GM12892 (cell line): Measurements from ENCODE around the gene IGSF5.

Experiments used
- DNase-seq: peaks from one replicate; pipeline ENCODE4 v3.0.0; 2011; ENCODE audit not compliant: insufficient read length
- FAIRE-seq: peaks from 2 replicates; lab custom pipeline; 2011; peaks lifted over from hg19 to GRCh38; lab: Jason Lieb, UNC
- POLR2A ChIP-seq: IDR thresholded peaks from 2 replicates; pipeline ENCODE4 v1.6.1; 2011; ENCODE audit warnings: low read depth, low read length, control low read depth
- POLR2AphosphoS5 ChIP-seq: IDR thresholded peaks from 2 replicates; pipeline ENCODE4 v1.6.1; 2011; ENCODE audit warnings: low read depth, low read length, control low read depth
- TAF1 ChIP-seq: IDR thresholded peaks from 2 replicates; pipeline ENCODE4 v1.6.1; 2011; ENCODE audit warnings: low read depth, mild to moderate bottlenecking, control low read depth, low read length, borderline replicate concordance

IGSF5 gene

GRCh38 chr21:39804240-39804639 lies 59.3 kb downstream of the IGSF5 start:
- TF ChIP-seq POLR2A, result no peak
- TF ChIP-seq TAF1, result no peak
- TF ChIP-seq POLR2AphosphoS5, result no peak
- no peak for FAIRE-seq

GRCh38 chr21:39805983-39806382 lies 61.0 kb downstream of the IGSF5 start:
- TF ChIP-seq POLR2A (no peak), TAF1 (no peak), POLR2AphosphoS5 (no peak)
- FAIRE-seq, result no peak
- no peak for DNase-seq

More at GRCh38 chr21:39804240-39804639, 59.3 kb downstream of the IGSF5 start:
- DNase-seq, result no peak

GRCh38 chr21:39807738-39808137 lies 62.8 kb downstream of the IGSF5 start:
- DNase-seq (no peak), FAIRE-seq (no peak)
- TF ChIP-seq POLR2A (no peak), POLR2AphosphoS5 (no peak), TAF1 (no peak)

- DNase-seq (no peak), FAIRE-seq (no peak)
- TF ChIP-seq POLR2A (no peak), POLR2AphosphoS5 (no peak)
Observed at GRCh38 chr21:39809936-39810335, 65.0 kb downstream of the IGSF5 start.

- no peak for DNase-seq
- FAIRE-seq, result no peak
- TF ChIP-seq TAF1 (no peak), POLR2AphosphoS5 (no peak), POLR2A (no peak)
Observed at GRCh38 chr21:39812983-39813382, 68.0 kb downstream of the IGSF5 start.

GRCh38 chr21:39818557-39818956 lies 73.6 kb downstream of the IGSF5 start:
- TF ChIP-seq TAF1 (no peak), POLR2A (no peak), POLR2AphosphoS5 (no peak)
- DNase-seq (no peak), FAIRE-seq (no peak)

- DNase-seq, result no peak
- FAIRE-seq, result no peak
- TF ChIP-seq POLR2AphosphoS5 (no peak), TAF1 (no peak), POLR2A (no peak)
Observed at GRCh38 chr21:39822042-39822441, 77.1 kb downstream of the IGSF5 start.

GRCh38 chr21:39825250-39825649 lies 80.3 kb downstream of the IGSF5 start:
- no peak for TF ChIP-seq TAF1
- no peak for TF ChIP-seq POLR2AphosphoS5
- TF ChIP-seq POLR2A, result no peak
- FAIRE-seq, result no peak

GRCh38 chr21:39834543-39834942 lies 89.6 kb downstream of the IGSF5 start:
- TF ChIP-seq POLR2AphosphoS5 (no peak), TAF1 (no peak), POLR2A (no peak)
- DNase-seq, result no peak
- no peak for FAIRE-seq

More at GRCh38 chr21:39825250-39825649, 80.3 kb downstream of the IGSF5 start:
- DNase-seq, result no peak

- FAIRE-seq (no peak), DNase-seq (no peak)
- TF ChIP-seq TAF1, result no peak
- TF ChIP-seq POLR2A, result no peak
- no peak for TF ChIP-seq POLR2AphosphoS5
Observed at GRCh38 chr21:39837861-39838359, 92.9 kb downstream of the IGSF5 start.

- DNase-seq, result no peak
- no peak for FAIRE-seq
- TF ChIP-seq POLR2A, result no peak
- no peak for TF ChIP-seq TAF1
- no peak for TF ChIP-seq POLR2AphosphoS5
Observed at GRCh38 chr21:39840373-39841097, 95.6 kb downstream of the IGSF5 start.
